ENCODE measurements around the gene VAPB.

Gene VAPB

DNA sequence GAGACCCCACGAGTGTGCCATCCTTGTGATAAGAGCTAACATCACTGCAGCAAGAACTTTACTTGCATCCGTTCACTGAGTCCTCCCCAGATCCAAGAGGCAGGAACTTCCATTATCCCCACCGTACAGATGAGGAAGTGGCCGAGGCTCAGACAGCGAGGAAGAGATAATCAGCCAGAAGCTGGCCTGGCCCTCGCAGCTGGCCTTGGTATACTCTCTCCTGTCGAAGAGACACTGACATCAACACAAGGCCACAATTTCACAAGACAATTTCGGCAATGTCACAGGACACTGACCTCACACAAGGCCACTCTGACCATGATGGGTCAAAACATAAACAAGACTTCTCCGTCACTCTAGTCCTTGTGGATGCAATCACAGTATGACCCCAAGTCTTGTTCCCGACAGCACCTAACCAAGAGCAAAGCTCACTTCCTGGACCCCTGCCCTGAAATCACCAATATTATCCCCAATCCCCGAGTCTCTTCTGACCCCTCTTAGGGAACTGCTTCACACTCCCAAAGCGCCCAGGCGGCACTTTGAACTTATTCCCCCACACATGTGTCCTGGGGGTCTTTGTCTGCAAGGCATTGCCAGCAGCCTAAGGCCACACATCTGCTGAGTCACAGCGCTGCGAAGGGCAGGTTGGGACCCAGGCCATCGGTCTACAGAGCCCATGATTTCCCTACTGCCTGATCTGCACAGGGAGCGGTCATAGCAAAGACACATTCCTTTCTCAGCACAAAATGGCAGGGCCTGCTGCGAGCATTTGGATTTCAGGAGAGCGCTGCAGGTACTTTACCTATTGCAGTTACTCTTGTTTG lies 14.8 kb upstream of the VAPB start:
- Histone ChIP-seq H3K27ac (ENCODE audit: poor library complexity, severe bottlenecking) (no peak overlapping the region), H3K36me3 (ENCODE audit: low read depth) (no peaks in the 10 kb centered on the region), H3K27me3 (ENCODE audit: insufficient read depth, poor library complexity, severe bottlenecking) (no peaks in the 10 kb centered on the region), H3K4me3 (ENCODE audit: severe bottlenecking) (no peak overlapping the region), H3K4me1 (ENCODE audit: insufficient read depth, poor library complexity, severe bottlenecking) (no peaks in the 10 kb centered on the region), H3K9me3 (ENCODE audit: severe bottlenecking) (no peaks in the 10 kb centered on the region)
- TF ChIP-seq, protein P1, sequence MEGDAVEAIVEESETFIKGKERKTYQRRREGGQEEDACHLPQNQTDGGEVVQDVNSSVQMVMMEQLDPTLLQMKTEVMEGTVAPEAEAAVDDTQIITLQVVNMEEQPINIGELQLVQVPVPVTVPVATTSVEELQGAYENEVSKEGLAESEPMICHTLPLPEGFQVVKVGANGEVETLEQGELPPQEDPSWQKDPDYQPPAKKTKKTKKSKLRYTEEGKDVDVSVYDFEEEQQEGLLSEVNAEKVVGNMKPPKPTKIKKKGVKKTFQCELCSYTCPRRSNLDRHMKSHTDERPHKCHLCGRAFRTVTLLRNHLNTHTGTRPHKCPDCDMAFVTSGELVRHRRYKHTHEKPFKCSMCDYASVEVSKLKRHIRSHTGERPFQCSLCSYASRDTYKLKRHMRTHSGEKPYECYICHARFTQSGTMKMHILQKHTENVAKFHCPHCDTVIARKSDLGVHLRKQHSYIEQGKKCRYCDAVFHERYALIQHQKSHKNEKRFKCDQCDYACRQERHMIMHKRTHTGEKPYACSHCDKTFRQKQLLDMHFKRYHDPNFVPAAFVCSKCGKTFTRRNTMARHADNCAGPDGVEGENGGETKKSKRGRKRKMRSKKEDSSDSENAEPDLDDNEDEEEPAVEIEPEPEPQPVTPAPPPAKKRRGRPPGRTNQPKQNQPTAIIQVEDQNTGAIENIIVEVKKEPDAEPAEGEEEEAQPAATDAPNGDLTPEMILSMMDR (IDR thresholded peaks at IDR 0.05; ENCODE audit: poor library complexity, severe bottlenecking) = no peak
- DNase-seq (ENCODE audit: low spot score) (peak; percentile 72), ATAC-seq (ENCODE audit: low read depth) (peak; percentile 12; the same call in 1 of the 3 replicates)

DNA sequence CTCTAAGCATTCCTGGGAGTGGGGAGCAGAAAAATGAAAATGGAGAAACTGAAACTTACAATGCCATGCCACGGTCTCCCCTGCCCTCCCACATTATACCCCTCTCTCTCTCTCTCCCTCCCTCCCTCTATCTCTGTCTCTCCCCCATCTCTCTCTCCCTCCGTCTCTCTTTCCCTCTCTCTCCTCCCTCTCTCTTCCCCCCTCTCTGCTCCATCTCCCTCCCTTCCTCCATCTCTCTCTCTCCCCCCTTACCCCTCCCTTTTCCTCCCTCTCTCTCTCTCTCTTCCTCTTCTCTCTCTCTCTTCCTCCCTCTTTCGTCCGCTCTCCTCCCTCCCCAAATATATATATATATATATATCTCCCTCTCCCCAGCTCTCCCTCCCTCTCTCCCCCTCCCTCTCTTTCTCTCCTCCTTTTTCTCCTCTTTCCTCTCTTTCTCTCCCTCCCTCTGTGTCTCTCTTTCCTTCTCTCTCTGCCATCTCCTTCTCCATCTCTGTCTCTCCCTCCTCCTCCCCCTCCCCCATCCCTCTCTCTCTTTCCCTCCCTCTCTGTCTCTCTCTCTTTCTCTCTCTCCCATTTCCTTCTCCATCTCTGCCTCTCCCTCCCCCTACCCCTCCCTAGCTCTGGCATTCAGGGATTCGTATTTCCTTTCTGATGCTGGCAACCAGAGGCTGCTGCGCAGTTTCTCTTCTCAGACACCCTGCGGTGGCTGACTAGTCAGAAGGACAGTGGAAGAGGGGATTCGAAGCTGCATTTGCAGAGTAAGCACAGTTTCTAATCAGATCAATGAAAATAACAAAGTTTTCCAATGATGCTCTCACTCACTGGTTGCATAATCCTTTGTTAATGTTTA lies 13.9 kb upstream of the VAPB start:
- H3K27me3 ChIP-seq (ENCODE audit: insufficient read depth, poor library complexity, severe bottlenecking) = no peaks in the 10 kb centered on the region
- no peaks in the 10 kb centered on the region for H3K36me3 ChIP-seq (ENCODE audit: low read depth)
- TF ChIP-seq, protein P1 (IDR thresholded peaks at IDR 0.05; ENCODE audit: poor library complexity, severe bottlenecking) = no peak
- H3K9me3 ChIP-seq (ENCODE audit: severe bottlenecking) = no peaks in the 10 kb centered on the region
- ATAC-seq (ENCODE audit: low read depth) (no peak), DNase-seq (ENCODE audit: low spot score) (peak; percentile 55)
- H3K4me3 ChIP-seq (ENCODE audit: severe bottlenecking) = no peak overlapping the region
- no peak overlapping the region for H3K27ac ChIP-seq (ENCODE audit: poor library complexity, severe bottlenecking)
- H3K4me1 ChIP-seq (ENCODE audit: insufficient read depth, poor library complexity, severe bottlenecking) = no peaks in the 10 kb centered on the region

DNA sequence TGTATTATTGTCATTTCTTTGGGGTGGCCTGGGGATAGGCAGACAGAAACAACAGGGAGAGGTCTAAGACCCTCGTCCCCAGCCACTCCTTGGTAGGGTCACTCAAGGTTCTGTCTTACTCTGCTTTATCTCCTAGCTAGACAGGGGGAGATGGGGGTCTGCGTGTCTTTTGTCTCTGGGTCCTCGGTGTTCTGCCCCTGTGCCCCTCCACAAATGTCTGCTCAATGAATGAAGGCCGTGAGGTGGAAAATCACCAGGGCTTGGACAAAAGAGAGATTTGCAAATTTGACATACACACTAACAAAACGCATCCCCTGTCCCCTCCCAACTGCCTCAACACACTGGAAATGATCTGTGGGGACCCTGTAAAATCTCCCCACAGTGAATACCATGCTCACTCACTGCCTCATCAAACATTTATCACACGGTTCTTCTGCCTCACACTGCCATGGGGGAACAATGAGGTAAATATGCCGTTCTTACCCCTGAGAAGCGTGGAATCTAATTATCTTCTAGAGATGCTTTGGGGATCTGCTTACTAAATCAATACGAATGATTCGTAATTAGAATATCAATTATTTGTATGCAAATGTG lies 13.2 kb upstream of the VAPB start:
- no peak overlapping the region for H3K27ac ChIP-seq (ENCODE audit: poor library complexity, severe bottlenecking)
- no peaks in the 10 kb centered on the region for H3K27me3 ChIP-seq (ENCODE audit: insufficient read depth, poor library complexity, severe bottlenecking)
- H3K36me3 ChIP-seq (ENCODE audit: low read depth) = no peaks in the 10 kb centered on the region
- no peaks in the 10 kb centered on the region for H3K4me1 ChIP-seq (ENCODE audit: insufficient read depth, poor library complexity, severe bottlenecking)
- TF ChIP-seq, protein P1 (IDR thresholded peaks at IDR 0.05; ENCODE audit: poor library complexity, severe bottlenecking) = no peak
- no peaks in the 10 kb centered on the region for H3K9me3 ChIP-seq (ENCODE audit: severe bottlenecking)
- DNase-seq (ENCODE audit: low spot score) = peak; percentile 46
- no peak overlapping the region for H3K4me3 ChIP-seq (ENCODE audit: severe bottlenecking)
- ATAC-seq (ENCODE audit: low read depth) = no peak

DNA sequence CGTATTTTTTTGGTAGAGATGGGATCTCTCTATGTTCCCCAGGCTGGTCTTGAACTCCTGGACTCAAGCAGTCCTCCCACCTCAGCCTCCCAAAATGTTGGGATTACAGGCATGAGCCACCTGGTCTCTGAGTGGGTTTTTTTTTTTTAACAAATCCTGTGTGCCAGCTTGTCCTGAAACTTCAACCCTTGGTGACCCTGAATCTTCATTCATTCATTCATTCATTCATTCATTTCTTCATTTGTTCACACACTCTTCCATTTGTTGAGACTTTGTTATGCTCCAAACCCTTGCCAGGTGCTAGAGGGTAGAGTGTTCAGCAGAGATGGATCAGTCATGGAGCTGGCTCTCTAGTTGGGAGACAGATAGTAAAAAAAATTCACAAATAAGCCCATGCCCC lies 12.0 kb upstream of the VAPB start:
- Histone ChIP-seq H3K4me3 (ENCODE audit: severe bottlenecking) (no peak overlapping the region), H3K36me3 (ENCODE audit: low read depth) (no peaks in the 10 kb centered on the region), H3K4me1 (ENCODE audit: insufficient read depth, poor library complexity, severe bottlenecking) (no peaks in the 10 kb centered on the region), H3K27ac (ENCODE audit: poor library complexity, severe bottlenecking) (no peak overlapping the region), H3K9me3 (ENCODE audit: severe bottlenecking) (peaks cover 5% of the 10 kb centered on the region), H3K27me3 (ENCODE audit: insufficient read depth, poor library complexity, severe bottlenecking) (no peaks in the 10 kb centered on the region)
- ATAC-seq (ENCODE audit: low read depth) = no peak
- TF ChIP-seq, protein P1 (IDR thresholded peaks at IDR 0.05; ENCODE audit: poor library complexity, severe bottlenecking) = no peak
- no peak for DNase-seq (ENCODE audit: low spot score)

All from RWPE2 (cell line).